Inflammatory macrophage treated with lipopolysaccharide for 1 hour (primary cell): ENCODE data around the gene BORCS5.
A peak's percentile ranks its signal among the peaks of the same experiment; 100 is the strongest.
"Not testable (repeated sequence)": the region's sequence is repeated elsewhere in the genome, so short reads cannot be mapped to it uniquely, and the experiment has no call there.

Source experiments
- DNase-seq, 2 donors: peaks; one replicate each; pipeline ENCODE4 v3.0.0-alpha.2; 2020 to 2022

The BORCS5 gene

DNA sequence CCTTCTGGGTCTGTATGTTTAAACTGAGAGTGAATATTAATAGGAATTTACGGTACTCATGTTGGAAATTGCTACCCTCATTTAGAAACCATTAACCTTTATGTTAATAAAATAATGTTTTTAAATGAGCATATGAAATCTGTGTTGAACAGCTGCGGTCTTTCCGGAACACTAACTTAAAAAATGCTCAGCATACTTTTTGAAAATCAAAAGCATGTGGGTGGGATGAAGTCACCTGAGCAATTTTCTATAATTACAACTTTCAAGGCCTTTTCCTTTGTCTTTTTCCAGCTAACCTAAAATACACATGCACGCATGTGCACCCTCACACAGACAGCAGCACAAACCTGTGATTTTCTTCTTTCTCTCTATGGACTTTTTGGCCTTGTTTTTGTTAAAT lies 39.8 kb downstream of the BORCS5 start:
- no peak for DNase-seq

DNA sequence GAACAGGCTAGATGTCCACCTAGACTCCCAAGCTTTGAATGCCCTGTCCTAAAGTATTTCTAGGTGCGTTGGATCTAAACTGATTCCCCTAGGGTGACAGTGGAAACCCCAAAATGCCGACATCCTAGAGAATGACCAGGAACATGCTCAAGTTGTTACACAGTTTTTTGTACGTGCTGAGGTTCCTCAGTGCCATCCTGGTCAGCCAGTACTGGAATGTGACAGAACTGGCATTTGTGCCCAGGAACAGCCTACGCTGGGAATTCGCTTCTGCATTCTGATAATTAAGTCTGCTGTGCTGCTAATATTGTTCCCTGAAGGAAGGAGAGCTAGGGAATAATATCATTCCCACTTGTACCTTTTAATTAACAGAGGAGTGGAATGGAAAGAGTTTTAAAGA lies 40.3 kb downstream of the BORCS5 start:
- DNase-seq = no peak

DNA sequence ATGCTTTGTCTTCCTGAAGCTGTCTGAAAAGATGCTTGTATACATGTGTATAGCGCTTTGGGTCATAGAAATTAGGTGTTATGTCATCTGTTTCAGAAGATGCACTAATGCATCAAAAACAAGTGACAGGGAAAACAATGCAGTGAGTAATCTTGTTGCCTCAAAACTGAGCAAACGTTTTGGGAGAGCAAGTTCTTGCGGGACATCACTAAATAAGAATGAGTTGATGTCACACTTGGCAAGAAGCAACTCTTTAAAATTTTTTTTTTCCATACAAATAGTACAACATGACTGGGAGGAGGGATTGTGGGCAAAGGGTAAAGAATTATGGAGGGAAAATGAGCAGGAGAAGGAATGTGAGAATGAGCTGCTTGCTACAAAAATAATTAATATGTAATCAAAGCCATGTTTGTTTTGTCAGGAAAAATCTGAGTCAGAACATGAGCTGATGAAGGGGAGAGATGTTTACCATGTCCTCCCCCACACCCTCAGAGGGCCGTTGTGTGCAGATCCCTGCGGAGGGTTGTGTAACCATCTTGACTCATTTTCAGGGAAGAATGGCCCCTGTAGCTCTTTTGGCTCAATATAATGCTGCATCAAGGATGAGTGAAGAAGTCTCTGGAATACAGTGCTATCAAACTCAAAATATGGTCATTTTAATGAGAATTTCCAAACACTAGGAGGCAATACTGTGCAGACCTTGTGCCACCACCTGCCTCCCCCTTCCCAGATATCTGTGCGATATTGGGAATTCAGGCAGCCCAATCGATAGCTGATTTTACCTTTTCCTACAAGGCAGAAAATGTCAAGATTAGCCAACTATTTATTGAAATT lies 41.4 kb downstream of the BORCS5 start:
- peak; percentile 24 to 56 for DNase-seq

DNA sequence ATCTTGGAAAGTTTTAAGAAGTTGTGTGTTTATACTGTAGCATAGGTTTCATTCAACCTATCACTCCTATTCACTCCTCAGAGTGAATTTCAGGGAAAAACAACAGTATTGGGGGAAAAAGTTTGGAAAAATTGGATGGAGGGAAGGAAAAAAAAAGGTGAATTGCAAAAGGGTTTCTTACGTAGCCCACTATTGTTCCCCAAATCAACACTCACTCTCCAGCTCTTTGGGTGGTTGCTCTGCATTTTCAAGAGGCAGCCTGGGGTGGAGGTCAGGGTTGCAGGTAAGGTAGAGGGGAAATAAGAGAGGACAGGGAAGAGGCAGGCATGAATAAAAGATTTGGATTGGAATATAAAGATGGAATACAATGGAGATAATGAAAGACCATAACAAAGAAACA lies 42.3 kb downstream of the BORCS5 start:
- no peak for DNase-seq

DNA sequence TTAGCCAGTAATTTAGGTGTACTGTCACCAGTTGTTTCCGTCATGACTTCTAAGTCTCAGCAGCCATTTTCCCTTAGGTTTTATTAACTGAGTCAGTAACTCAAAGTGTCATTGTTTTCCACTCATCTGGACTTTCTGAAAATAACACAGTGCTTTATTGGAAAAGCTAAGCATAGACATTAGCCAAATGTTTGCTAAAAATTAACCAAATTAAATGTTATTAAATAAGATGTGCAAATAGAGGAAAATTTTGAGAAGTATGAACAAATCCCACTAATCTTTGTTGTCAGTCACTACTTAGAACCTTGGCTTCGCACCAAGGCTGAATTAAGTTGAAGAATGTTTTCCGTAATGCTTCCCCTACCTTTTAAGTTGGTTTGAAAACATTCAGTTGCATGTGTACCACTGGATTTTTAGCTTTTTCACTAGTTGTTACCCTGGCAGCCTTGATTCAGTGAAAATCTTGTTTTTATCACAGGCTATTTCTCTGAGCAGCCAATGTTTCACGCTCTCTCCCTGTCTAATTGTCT lies 43.0 kb downstream of the BORCS5 start:
- no peak for DNase-seq

DNA sequence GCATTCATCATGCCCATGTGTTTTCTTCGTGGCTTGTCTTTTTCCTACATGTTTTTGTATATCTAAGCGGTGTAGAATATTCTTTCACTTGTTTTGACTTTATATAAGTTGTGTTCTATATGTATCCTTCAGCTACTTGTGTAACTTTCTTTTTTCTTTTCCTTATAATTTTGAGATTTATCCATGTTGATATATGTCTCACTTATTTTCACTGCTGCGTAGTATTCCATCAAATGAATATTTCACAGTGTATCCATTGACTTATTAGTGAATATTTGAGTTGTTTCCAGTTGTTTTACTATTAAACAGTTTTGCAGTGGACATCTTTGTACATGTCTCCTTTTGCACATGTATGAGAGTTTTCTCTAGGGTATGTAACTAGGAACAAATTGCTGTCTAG lies 43.9 kb downstream of the BORCS5 start:
- no peak for DNase-seq

DNA sequence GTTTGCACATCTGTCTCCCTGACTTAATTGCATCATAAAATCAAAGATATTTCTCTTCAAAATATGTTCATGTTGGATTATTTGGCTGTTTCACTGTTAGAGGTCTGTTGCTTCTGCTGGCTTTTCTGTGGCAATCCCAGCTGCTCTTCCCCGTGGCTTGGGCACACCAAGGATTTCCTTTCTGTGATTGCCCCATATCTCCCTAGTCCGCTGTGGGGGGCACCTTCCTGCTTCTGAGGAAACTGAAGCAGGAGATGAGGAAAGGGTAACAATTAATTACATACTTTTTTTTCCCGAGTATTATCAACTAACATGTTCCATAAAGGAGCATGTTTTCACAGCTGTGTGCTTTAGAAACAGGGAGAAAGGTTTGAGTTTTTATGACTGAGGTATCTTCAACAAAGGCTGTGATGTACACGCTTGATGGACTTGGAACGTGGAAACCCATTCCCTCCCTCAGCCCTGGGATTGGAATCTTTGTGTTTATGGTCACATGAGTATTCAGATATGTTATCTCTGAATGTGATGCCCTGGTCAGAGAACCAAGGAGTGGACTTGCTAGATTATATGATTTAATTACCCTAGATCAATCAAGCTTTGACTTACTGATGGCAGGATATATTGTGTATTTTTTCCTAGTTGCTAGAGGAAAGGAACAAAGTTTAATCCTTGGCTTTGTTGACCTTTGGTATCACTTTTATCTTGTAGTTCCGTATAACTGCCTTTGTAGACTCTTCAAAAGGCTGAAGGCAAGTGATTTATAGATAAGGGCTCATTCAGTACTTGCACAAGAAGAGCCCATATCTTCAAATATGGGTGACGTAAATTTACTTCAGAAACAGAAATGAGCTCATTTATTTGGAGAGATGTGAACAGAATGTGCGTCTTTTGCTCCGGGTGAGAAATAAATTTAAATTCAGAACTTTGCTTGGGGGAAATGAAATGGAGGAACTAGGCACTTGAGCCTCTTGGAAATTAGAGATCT lies 46.7 kb downstream of the BORCS5 start:
- DNase-seq = peak; percentile 34 to 40

DNA sequence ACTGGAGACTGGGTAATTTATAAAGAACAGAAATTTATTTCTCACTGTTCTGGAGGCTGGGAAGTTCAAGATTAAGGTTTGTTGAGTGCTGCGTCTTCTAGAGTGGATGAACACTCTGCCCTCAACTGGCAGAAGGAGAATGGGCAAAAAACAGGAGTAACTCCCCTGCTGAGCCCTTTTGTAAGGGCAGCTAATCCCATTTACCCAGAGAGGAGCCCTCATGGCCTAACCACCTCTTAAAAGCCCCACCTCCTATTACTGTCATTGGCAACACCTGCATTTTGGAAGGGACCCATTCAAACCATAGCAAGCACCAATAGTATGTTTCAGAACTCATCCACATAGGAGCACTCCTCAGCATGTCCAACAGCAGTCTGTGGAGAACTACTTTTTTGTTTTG lies 47.4 kb downstream of the BORCS5 start:
- no peak for DNase-seq

DNA sequence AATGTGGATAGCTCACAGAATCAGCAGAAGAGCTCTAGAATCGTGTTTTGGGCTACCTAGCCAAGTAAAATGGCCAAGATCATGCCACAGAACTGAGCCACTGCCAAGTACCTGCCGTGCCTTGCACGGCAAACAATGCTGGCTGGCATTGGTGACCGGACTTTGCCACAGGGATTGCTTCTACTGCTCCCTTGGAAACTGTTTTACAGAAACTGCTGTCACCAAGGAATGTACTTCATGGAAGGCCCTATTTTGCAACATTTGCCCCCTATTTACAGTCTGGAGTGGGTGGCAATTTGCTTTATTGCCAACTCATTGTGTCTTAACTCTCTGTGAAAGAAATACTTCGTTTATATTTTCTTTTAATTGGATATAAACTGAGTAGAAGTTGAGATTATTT lies 49.0 kb downstream of the BORCS5 start:
- DNase-seq = no peak

DNA sequence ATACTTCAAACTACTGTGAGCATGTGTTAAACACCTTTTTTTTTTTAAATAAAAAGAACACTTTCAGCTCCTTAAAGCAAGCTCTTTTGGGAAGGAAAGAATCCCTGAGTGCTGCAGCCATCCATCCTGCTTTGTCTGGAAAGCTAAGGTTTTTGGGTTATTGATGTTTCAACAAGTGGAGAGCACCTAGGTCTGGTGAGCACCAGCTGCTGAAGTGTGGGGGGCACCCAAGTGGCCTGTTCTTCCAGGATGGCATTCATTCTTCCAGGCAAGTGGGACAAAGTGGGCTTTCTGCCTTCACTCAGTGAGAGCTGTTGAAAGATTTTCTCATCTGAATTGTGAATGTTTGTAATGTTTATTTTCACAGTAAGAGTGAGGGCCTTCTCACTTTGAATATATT lies 49.9 kb downstream of the BORCS5 start:
- no peak for DNase-seq

DNA sequence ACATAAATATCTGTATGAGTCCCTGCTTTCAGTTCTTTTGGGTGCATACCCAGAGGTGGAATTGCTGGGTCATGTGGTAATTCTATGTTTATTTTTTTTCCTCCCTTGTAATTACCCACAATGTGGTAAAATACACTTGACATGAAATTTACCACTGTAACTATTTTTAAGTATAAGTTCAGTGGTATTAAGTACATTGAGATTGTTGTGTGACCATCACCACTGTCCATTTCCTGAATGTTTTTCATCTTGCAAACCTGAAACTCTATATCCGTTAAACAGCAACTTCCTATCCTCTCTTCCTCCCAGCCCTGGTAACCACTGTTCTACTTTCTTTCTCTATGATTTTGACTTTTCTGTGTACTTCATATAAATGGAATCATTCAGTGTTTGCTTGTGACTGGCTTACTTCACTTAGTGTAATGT lies 51.4 kb downstream of the BORCS5 start:
- DNase-seq = no peak

DNA sequence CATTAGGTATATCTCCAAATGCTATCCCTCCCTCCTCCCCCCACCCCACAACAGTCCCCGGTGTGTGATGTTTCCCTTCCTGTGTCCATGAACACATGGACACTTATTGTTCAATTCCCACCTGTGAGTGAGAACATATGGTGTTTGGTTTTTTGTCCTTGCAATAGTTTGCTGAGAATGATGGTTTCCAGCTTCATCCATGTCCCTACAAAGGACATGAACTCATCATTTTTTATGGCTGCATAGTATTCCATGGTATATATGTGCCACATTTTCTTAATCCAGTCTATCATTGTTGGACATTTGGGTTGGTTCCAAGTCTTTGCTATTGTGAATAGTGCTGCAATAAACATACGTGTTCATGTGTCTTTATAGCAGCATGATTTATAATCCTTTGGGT lies 52.5 kb downstream of the BORCS5 start:
- DNase-seq = not testable (repeated sequence)

DNA sequence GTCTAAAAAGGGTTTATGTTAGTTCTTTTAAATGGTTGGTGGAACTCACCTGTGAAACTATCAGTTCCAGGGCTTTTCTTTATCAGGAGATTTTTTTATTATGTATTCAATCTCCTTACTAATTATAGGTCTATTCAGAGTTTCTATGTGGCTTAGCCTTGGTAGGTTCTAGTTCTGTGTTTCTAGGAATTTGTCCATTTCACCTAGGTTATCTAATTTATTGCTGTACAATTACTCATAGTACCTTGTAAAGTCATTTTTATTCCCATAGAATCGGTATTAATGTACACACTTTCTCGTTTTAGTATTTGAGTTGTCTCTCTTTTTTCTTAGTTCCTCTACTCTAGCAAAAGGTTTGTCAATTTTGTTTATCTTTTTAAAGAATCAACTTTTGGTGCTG lies 59.0 kb downstream of the BORCS5 start:
- DNase-seq = no peak

DNA sequence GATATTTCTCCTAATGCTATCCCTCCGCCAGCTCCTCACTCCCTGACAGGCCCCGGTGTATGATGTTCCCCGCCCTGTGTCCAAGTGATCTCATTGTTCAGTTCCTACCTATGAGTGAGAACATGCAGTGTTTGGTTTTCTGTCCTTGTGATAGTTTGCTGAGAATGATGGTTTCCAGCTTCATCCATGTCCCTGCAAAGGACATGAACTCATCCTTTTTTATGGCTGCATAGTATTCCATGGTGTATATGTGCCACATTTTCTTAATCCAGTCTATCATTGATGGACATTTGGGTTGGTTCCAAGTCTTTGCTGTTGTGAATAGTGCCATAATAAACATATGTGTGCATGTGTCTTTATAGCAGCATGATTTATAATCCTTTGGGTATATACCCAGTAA lies 62.3 kb downstream of the BORCS5 start:
- DNase-seq = not testable (repeated sequence)

DNA sequence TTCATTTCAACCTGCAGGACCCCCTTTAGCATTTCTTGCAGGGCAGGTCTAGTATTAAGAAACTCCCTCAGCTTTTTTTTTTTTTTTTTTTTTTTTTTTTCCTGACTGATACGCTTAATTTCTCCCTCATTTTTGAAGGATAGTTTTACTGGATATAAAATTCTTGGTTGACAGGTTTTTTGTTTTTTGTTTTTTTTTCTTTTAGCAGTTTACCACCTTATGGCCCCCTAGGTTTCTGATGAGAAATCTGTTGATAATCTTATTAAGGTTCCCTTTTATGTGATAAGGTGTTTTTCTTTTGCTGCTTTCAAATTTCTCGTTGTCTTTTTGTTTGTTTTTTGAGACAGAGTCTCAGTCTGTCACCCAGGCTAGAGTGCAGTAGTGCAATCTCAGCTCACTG lies 66.5 kb downstream of the BORCS5 start:
- no peak for DNase-seq

DNA sequence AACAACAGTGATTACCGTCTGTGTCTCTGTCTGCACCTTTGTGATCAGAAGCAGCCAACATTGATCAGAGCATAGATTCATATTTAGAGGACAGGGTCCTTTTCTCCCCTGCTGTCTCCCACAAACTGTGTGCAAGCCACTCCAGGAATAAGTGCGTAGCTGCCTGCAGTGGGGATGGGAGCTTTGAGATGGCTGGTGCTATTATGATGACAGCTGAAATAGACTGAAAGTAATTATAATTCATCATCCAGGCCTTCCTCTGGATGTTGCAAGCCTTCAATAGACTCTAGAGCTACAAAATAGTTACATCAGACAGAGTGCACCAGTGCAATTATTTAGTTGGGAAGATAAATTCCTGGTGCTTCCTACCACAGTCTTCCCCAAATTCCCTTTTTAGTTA lies 68.1 kb downstream of the BORCS5 start:
- DNase-seq = no peak

DNA sequence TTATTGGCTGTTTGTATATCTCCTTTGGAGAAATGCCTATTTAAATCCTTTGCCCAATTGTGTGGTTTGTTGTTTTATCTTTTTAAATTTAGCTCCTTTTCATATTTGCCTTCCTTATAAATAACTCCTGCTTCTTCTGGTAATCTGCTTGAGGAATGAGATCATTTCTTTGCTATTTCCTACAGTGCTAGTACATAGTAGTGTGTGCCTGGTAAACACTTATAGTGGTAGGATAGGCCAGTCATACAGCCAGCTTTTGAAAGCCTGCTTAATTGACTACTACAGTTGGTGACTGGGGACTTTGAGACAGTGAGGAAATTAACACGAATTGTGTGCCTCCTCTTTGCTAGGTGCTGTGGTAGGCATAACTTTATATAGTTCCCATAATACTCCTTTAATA lies 68.7 kb downstream of the BORCS5 start:
- no peak for DNase-seq

DNA sequence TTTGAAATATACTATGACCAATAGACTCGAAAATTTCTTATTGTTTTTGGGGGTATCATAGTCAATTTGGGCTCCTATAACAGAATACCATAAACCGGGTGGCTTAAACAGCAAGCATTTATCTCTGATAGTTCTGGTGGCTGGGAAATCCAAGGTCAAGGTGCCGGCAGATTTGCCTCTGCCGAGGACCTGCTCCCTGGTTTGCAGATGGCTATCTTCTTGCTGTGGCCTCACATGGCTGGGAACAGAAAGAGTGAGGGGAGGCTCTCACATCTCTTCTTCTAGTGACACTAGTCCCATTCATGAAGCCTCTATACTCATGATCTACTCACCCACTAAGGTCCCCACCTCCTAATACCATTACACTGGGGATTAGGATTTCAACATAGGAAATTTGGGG lies 70.7 kb downstream of the BORCS5 start:
- DNase-seq = no peak

DNA sequence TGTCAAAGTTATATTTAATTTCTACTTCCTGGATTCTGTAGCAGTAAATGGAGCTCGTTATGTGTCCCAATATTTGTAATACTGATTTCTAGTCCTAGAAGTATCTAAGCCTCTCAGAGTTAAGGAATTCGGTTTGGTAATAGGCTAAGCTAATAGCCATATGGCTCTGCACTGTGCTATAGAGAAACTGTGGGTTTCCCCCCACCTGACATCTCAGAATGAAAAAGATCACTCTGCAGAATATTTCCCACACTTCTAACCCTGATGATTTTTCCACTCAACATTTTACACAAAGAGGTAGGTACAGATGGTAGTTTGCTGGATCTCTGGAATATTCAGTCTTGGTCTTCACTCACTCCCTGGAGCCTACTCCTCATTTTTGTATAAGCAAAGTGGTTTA lies 71.2 kb downstream of the BORCS5 start:
- no peak for DNase-seq

DNA sequence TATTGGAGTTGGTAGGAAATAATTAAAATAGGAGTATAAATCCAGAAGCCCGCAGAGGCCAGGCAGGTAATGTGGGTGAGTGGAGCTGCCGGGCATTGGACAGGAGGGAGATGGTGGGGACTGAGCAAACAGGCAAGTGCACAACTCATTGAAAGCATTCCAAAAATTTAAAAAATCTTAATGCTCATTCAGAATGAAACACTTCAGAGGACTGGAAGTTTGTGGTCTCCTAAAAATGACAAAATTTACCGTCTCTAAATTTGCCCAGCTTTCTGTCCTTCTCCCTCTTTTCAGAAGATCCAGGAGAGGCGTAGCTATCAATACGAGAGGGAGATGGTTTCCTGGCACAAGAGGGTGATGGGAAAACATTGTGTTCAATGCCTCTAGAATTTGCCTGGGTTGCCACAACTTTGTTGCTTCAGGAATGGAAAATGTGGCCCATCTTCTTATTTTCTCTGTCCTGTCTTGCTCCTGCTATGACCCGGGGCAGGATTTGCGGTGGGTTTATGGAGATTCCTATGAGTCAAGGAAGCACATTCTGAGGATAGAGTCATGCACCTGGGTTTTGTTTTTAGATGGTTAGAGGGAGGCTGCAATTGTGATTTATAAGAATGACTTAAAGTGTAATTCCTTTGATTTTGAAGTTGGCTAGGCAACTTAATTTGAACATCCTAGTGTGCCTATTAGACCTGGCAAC lies 72.2 kb downstream of the BORCS5 start:
- no peak for DNase-seq

DNA sequence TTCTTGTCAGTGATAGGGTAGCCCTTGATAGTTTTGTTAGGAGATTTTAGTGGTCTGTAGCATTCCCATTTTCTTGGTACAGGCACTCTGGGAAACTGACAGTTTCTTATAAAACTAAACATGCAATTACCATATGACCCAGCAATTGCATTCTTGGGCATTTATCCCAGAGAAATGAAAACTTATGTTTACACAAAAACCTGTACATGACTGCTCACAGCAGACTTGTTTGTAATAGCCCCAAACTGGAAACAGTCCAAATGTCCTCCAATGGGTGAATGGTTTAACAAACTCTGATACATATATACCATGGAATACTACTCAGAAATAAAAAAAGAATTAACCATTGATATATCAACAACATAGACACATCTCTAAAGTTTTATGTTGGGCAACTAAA lies 75.5 kb downstream of the BORCS5 start:
- no peak for DNase-seq

DNA sequence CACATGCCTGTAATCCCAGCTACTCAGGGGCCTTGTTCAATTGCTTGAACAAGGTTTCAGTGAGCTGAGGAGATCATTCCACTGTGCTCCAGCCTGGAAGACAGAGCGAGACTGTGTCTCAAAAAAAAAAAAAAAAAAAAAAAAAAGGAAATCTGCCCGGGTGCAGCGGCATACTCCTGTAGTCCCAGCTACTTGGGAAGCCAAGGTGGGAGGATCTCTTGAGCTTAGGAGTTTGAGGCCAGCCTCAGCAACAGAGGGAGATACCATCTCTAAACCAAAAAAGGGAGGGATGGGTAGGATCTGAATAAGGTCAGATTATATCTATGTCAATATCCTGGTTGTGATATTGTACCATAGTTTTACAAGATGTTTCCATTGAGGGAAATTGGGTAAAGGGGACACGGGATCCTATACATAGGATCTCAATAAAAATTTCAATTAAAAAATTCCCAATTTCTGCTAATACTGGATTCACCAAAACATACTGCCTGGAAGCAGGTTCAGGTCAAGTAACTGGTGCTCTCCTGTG lies 76.4 kb downstream of the BORCS5 start:
- DNase-seq = no peak

DNA sequence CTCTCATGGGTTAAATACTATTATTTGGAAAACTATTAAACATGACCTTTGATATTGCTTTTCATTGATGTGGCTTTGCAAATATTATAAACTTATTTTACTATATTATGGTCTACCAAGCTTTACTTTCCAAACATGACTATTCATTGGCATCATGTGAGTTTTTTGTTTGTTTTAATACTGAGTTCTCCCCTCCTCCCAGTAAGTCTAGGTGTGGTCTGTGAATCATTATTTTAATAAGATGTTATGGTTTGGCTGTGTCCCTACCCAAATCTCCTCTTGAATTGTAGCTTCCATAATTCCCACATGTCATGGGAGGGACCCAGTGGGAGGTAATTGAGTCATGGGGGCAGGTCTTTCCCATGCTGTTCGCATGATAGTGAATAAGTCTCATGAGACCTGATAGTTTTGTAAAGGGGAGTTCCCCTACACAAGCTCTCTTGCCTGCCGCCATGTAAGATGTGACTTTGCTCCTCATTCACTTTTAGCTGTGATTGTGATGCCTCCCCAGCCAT lies 80.0 kb downstream of the BORCS5 start:
- DNase-seq = no peak
